GM19035 (cell line): Measurements from ENCODE around the gene TFDP2.
A peak's percentile ranks its signal among the peaks of the same experiment; 100 is the strongest.
"Not testable (repeated sequence)": the region's sequence is repeated elsewhere in the genome, so short reads cannot be mapped to it uniquely, and the experiment has no call there.

ENCODE experiments used
- ATAC-seq: cut with Tn5 transposase; IDR thresholded peaks from one replicate; pipeline ENCODE4 v1.9.1; 2021; ENCODE audit not compliant: unreplicated experiment

The TFDP2 gene

GRCh38 chr3:142077155-142077858, 72.0 kb downstream of the TFDP2 start:
- ATAC-seq: no peak

- not testable (repeated sequence) for ATAC-seq
Observed at GRCh38 chr3:142075656-142076055, 73.7 kb downstream of the TFDP2 start.

GRCh38 chr3:142072816-142073215, 76.5 kb downstream of the TFDP2 start:
- ATAC-seq: no peak

GRCh38 chr3:142065932-142066331, 83.4 kb downstream of the TFDP2 start:
- no peak for ATAC-seq

GRCh38 chr3:142065344-142065743, 84.0 kb downstream of the TFDP2 start:
- no peak for ATAC-seq

GRCh38 chr3:142064454-142064853, 84.9 kb downstream of the TFDP2 start:
- no peak for ATAC-seq

GRCh38 chr3:142057331-142057725, 92.0 kb downstream of the TFDP2 start:
- ATAC-seq: no peak

- ATAC-seq: no peak
Observed at GRCh38 chr3:142056656-142057330, 92.6 kb downstream of the TFDP2 start.

- ATAC-seq: no peak
Observed at GRCh38 chr3:142053835-142054234, 95.5 kb downstream of the TFDP2 start.

- ATAC-seq: no peak
Observed at GRCh38 chr3:142053244-142053643, 96.1 kb downstream of the TFDP2 start.

- no peak for ATAC-seq
Observed at GRCh38 chr3:142051351-142051750, 98.0 kb downstream of the TFDP2 start.

- no peak for ATAC-seq
Observed at GRCh38 chr3:142047021-142047369, 102.3 kb downstream of the TFDP2 start.

- no peak for ATAC-seq
Observed at GRCh38 chr3:142046320-142047020, 102.9 kb downstream of the TFDP2 start.

- ATAC-seq: no peak
Observed at GRCh38 chr3:142040941-142041491, 108.3 kb downstream of the TFDP2 start.

- no peak for ATAC-seq
Observed at GRCh38 chr3:142035308-142035922, 113.9 kb downstream of the TFDP2 start.

GRCh38 chr3:142033292-142033691, 116.1 kb downstream of the TFDP2 start:
- ATAC-seq: no peak

- no peak for ATAC-seq
Observed at GRCh38 chr3:142031575-142031974, 117.8 kb downstream of the TFDP2 start.

GRCh38 chr3:142029791-142030190, 119.6 kb downstream of the TFDP2 start:
- no peak for ATAC-seq

- ATAC-seq: no peak
Observed at GRCh38 chr3:142029052-142029642, 120.2 kb downstream of the TFDP2 start.

- ATAC-seq: peak; percentile 77
Observed at GRCh38 chr3:142028243-142028777, 121.0 kb downstream of the TFDP2 start.

GRCh38 chr3:142027735-142028134, 121.6 kb downstream of the TFDP2 start:
- peak; percentile 50 for ATAC-seq
